HG03280 (cell line): Measurements from ENCODE around the gene SMPD3.

Experiments used
- ATAC-seq: cut with Tn5 transposase; IDR thresholded peaks from one replicate; pipeline ENCODE4 v1.9.1; 2021; ENCODE audit warnings: mild to moderate bottlenecking, moderate library complexity; ENCODE audit not compliant: unreplicated experiment

Gene SMPD3

DNA sequence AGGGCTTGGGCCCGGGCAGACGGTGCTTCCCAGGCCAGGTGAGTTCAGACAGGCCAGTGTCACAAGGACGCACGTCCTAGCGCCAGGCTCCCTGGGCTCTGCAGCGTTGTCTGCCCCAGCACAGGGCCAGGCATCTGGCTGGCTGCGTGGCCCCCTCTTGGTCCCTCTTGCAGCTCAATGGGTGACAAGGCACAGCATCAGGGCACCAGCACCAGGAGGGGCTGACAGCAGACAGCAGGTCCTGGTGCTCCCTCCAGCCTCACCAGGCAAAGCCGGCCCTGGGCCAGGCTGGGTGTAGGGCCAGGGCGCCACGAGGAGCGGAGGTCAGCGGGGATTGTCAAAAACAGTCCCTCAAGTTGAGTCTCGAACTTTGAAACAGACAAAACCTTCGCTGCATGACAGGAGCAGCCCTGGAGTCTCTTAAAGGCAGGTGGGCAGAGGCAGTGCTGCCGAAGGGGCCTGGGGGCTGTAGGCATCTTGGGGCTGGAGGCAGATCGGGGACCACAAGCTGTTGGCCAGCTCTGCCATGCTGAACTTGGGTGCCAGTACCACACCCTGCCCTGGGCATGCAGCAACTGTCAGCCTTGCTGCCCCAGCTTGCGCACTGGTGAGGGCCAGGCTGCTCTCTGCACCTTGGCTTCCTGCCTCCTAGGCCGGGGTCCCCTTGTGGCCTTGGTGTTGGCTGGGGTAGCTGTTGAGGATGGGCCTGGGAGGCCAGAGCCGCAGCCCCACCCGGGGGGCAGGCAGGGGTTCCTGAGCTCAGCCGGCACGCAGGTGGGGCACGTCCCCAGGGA is 88.7 kb downstream of the SMPD3 start:
- ATAC-seq, result no peak

GRCh38 chr16:68358951-68359350 is 89.4 kb downstream of the SMPD3 start:
- no peak for ATAC-seq

GRCh38 chr16:68357923-68358322 is 90.4 kb downstream of the SMPD3 start:
- ATAC-seq, result no peak

- ATAC-seq, result no peak
These were observed 90.8 kb downstream of the SMPD3 start for GRCh38 chr16:68357521-68357922.

DNA sequence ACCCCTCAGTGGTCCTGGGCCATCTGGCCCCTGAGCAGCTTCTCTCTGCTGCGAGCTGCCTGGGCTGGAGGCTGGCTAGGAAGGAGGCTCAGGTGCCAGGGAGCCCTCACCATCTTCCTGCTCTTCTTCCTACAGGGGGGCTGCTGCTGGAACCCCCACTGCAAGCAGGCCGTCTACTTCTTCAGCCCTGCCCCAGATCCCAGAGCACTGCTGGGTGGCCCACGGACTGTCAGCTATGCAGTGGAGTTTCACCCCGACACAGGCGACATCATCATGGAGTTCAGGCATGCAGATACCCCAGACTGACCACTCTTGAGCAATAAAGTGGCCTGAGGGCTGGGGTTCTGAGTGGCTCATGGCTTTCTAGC is 91.4 kb downstream of the SMPD3 start:
- ATAC-seq, result no peak

DNA sequence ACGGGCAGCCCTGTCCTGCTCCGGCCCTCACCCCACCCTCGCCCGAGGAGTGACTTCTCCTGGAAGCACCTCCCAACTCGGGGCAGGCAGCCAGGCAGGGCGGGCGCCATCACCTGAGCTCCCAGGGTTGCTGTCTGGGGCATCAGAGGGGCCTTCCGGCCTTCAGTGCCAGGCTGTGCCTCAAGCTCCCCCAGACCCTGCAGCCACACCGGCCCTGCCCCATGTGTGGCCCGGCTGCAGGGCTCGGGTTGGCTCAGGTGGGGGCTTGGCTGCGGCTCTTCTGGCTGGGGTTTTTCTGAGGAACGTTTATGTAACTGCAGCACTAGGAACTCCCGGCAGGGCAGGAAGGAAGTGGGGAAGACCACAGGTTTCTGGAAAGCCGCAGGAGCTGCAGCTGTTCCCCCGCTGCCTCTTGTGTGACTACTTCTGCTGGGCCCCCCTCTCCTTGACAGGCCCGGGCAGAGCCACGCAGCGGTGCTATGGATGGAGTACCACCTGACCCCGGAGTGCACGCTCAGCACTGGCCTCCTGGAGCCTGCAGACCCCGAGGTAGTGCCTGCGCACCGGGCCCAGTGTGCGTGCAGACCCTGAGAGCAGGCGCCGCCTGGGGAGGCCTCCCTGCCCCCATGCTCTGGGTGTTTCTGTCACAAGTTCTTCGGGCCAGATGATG is 91.9 kb downstream of the SMPD3 start:
- ATAC-seq, result peak; percentile 60

- ATAC-seq, result no peak
These were observed 92.7 kb downstream of the SMPD3 start for GRCh38 chr16:68355447-68356248.

GRCh38 chr16:68354816-68355215 is 93.5 kb downstream of the SMPD3 start:
- ATAC-seq, result no peak

GRCh38 chr16:68353366-68353765 is 94.9 kb downstream of the SMPD3 start:
- no peak for ATAC-seq

DNA sequence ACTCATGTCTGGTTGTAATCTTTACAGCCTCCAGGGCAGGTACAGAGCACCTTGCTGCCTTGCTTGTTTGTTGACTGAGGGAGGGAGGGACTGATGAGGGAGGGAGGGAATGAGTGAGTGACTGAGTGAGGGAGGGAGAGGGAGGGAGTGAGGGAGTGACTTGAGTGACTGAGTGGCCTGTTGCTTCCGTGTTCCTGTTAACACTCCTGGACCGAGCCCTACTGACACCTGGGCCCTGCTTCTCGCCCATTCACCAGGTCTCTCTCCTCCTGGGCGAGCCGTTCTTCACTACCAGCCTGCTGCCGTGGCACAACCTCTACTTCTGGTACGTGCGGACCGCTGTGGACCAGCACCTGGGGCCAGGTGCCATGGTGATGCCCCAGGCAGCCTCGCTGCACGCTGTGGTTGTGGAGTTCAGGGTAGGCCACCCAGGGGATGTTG is 96.3 kb downstream of the SMPD3 start:
- no peak for ATAC-seq

GRCh38 chr16:68351463-68351862 is 96.8 kb downstream of the SMPD3 start:
- no peak for ATAC-seq

DNA sequence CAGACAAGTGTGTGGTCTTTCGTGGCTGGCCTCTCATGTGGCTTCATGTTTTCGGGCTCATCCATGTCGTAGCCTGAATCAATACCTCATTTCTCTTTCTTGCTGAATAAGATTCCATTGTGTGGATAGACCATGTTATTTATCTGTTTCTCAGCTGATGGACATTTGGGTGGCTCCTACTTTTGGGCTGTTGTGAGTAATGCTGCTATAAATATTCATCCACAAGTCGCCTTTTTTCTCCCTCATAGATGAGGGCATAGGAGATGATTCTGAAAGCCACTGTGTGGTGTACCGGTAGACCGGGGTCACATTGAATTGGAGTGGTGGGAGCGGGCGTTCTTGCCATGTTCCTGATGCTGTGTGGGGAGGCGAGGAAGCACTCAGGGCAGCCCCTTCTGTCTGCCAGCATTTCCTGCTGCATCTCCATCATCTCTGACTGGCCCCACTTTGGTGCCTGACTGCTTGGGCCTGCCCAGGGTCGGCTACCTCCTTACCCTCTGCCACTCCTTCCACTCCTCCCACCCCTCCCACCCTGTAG is 97.4 kb downstream of the SMPD3 start:
- ATAC-seq, result no peak

DNA sequence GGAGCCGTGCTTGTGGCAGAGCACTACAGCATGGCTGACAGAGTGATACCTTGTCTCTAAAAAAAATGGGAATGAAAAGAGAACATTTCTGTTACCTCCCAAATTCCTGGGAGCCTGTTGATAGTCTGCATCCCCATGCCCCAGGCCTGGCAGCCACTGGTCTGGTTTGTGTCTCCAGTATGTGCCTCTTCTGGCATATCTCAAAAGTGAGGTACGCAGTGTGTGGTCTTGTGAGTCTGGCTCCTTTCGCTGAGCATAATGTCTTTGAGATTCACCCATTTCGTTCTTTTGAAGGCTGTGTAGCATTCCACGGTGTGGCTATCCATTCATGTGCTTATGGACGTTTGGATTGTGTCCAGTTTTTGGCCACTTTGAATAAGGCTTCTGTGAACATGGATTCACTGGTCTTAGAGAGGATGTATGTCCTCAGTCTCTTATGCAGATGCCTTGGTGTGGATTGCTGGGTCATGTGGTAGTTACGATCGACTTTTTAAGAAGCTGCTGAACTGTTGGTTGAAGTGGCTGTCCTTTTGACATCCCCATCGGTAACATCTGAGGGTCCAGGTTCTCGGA is 98.4 kb downstream of the SMPD3 start:
- no peak for ATAC-seq

GRCh38 chr16:68348639-68349445 is 99.5 kb downstream of the SMPD3 start:
- no peak for ATAC-seq

GRCh38 chr16:68347605-68348004 is 100.7 kb downstream of the SMPD3 start:
- no peak for ATAC-seq

DNA sequence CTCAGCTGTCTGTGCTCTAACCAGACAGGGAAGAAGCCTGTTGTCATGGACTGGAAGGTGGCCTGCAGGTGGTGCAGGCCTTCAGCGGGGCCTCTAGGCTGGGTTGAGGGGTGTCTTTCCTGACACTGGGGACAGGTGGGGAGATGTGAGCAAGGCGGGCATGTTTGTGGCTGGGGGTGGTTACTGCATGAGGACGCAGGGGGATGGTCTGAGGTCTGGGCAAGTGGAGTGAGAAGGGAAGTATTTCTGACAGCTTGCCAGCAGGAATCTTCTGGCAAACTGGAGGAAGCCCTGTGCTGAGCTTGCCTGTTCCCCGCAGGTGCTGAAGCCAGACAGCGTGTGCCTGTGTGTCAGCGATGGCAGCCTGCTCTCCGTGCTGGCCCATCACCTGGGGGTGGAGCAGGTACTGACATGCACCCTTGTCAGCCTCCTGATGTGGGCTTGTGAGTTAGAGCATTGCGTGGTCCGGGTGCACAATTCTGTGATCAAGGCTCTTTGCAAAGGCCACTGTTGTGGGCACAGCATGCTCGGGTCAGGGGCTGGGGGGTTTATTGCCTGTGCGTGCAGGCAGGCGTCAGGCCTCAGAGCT is 101.3 kb downstream of the SMPD3 start:
- no peak for ATAC-seq

DNA sequence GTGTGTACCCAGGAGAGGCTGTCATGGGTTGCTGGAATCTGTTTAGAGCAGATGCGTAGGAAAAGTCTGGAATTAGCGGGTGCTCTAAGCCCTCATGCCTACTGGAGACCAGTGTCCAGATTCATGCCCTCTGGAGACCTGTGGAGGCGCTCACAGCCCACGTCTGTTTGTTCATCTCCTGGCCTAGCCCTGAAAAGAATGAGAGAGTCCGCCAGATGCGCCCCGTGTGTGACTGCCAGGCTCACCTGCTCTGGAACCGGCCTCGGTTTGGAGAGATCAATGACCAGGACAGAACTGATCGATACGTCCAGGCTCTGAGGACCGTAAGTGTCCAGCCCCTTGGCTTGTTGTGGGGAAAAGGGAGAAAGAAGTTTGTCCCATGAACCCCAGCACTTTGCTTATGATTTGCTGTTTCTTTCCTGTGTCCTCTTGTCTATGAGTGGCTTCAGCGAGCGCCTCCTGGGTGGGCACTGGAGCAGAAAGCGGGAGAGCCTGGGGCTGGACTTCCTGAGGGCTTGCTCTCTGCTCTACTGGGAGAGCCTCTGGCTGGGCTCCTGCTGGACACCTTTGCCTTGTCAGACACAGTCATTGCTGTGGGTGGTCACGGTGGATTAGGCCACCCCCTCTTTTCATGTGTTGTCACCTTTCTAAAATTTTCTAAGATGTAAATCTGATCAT is 102.2 kb downstream of the SMPD3 start:
- ATAC-seq, result no peak

DNA sequence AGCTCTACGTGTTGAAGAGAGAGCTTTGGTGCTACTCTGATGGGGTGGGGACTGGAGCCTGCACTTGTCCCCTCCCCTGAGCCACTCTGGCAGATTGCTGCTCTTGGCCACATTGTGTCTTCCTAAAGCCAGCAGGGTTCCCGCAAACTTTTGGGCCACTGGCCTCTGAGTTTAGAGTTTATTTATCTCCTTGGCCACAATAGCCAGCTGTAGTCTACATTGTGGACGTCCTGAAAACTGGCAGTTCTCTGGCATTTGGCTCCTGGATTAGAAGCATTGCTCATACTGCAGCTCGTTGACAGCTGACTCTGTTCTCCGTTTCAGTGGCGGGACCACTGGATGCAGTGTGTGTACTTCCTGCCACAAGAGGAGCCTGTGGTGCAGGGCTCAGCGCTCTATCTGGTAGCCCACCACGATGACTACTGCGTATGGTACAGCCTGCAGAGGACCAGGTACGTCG is 102.9 kb downstream of the SMPD3 start:
- no peak for ATAC-seq

DNA sequence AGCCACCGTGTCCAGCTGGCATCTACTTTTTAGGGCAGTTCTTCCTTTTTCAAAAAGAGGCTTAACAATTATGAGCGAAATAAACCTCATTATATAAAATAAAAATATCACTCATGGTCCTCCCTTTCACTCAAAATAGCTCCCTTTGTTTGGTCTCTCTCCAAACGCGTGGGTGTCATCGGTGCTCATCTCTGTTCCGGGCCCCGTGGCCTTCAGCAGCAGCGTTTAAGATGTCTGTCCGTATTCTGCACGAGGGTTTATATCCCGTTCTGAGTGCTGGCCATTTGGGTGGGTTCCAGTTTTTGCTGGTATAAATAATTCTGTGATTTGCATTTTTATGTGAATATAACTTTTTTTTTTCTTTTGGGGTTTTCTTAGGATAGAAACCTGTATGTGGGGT is 104.1 kb downstream of the SMPD3 start:
- ATAC-seq, result no peak
